Left renal cortex interstitium (tissue), 4 donors: Measurements from ENCODE around the gene DEFB115. TPM values are rescaled to one million over a fixed set of nuclear protein-coding genes. Genes with fewer than 3 reads are reported as not detected.
"Not testable (repeated sequence)": the region's sequence is repeated elsewhere in the genome, so short reads cannot be mapped to it uniquely, and the experiment has no call there.

Experiments
- DNase-seq, 4 donors: peaks; one replicate each; pipeline ENCODE4 v3.0.0-alpha.2; 2013; ENCODE audit warnings: low read depth in 4 of 4, low spot score in 2 of 4, missing footprints in 1 of 4
- polyA plus RNA-seq, 4 donors: library from polyadenylated mRNA; unstranded; fragments of 120-200 nt; gene quantifications; one replicate each; pipeline ENCODE4 v1.2.1, GENCODE V29; 2013; ENCODE audit not compliant: insufficient read length in 4 of 4

DEFB115 gene, protein sequence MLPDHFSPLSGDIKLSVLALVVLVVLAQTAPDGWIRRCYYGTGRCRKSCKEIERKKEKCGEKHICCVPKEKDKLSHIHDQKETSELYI
- not detected for polyA plus RNA-seq

DNA sequence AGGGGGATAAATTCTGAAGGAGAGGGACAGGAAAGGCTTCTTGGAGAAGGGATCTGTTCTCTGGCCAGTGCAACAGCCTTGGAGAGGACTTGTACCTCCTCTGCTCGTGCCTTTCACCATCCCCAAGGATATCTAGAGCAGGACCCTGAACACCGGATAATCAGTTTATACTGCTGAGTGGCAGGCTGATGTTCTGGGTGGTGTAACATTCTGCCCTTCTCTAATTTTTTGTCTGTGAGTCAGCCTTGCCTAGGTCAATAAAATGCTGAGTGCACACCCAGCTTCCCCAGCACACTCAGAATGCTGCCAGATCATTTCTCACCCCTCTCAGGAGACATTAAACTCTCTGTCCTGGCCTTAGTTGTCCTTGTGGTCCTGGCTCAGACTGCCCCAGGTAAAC lies at the start of gene DEFB115:
Gene DEFB115, plus strand, starts transcription at position 301 of the 400 bp plus-strand sequence. Its CDS starts 0 bp downstream, at position 301.
- DNase-seq = no peak

DNA sequence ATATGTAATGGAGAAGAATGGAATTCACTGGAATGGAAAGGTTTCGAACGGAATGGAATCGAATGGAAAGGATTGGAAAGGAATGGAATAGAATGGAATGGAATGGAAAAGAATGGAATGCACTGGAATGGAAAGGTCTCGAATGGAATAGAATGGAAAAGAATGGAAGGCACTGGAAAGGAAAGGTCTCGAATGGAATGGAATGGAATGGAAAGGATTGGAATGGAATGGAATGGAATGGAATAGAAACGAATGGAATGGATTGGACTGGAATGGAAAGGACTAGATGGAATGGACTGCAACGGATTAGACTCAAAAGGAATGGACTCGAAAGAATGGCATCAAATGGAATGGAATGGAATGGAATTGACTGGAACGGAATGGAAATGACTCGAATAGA lies 20.5 kb upstream of the DEFB115 start:
- DNase-seq = no peak

DNA sequence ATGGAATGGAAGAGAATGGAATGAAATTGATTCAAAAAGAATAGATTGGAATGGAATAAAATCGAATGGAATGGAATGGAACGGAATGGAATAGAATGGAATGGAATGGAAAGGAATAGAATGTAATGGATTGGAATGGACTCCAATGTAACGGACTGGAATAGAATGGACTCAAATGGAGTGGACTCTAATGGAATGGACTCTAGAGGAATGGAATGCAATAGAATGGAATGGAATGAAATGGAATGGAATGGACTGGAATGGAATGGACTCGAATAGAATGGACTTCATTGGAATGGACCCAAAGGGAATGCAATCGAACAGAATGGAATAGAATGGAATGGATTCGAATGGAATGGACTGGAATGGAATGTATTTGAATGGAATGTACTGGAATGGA lies 19.7 kb upstream of the DEFB115 start:
- DNase-seq = no peak

DNA sequence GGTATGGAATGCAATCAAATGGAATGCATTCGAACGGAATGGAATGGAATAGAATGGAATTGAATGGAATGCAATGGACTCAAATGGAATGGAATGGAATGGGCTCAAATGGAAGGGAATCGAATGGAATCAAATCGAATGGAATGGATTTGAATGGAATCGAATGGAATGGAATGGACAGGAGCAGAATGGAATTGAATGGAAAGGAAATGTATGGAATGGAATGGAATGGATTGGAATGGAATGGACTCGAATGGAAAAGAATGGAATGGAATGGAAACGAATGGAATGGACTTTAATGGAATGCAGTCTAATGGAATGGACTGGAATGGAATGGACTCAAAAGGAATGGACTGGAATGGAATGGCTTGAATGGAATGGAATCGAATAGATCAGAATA lies 18.3 kb upstream of the DEFB115 start:
- no peak for DNase-seq

DNA sequence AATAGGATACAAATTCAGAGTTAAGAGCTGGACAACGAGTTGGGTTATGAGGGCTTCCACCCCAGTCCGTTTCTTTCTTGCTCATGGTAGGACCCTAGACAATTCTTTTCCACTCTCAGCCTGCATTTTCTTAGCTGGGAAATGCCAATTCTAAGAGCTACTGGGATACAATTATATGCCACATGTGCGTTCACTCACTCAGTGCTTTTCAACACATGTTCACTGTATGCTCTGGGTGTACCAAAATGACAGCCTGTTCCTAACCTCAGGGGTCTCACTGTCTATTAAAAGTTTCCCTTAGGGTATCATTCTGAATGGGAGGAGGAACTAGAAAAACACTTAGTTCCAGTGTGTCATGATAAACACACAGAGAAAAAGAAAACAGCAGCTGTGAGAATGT lies 505 bp upstream of the DEFB115 start:
- no peak for DNase-seq

DNA sequence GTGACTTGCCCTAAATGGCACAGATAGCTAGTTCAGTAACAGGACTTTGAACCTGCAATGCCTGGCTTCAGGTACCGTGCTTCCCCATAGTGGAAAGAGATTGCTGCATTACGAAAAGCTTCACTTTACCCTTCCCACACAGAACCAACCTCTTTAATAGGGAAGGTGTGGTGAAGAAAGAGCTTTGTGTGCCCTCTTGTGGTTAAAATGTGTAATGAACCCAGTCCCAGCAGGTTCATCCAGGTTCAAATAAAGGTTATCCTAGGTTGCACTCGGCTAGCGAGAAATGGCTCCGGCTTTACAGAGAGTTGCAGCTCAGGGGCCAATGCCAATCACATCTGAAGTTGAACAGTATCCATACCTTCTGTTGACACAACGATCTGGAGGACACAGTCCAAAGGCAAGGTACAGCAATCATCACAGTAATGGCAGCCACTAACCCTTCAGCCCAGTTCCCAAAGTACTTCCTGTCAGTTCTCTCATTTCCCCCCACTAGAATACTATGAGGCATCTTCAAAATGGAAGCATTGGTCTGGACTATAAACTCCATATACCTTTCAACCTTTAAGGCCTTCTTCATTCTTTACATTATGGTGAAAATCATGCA lies 3.0 kb downstream of the DEFB115 start:
- no peak for DNase-seq

DNA sequence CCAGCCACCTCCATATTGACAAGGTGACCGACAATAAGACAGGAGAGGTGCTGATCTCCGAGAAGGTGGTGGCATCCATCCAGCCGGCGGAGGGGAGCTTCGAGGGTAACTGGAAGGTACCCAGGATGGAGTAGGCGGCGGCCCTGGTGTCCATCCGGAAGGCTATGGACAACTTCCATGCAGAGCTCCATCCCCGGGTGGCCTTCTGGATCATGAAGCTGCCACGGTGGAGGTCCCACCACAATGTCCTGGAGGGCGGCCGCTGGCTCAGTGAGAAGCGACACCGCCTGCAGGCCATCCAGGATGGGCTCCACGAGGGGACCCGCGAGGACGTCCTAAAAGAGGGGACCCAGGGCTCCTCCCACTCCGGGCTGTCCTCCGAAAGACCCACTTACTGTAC lies 17.0 kb downstream of the DEFB115 start:
- no peak for DNase-seq

DNA sequence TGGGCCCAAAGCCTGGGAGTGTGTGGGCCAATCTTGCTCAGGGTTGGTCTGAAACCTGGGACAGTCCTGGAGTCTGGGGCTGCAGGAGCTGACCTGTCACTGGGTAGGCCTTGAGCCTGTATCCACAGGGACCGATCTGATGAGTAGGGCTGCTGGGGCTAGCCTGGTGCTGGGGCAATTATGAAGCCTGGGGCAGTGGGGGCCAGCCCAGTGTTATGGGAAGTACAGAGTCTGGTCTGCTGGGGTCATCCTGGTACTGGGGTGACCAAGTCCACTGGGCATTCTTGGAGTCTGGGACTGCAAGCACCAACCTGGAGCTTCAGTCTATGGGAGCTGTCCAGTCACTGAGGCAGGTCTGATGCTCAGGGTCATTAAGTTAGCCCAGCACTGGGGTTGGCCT lies 20.7 kb downstream of the DEFB115 start:
- no peak for DNase-seq

DNA sequence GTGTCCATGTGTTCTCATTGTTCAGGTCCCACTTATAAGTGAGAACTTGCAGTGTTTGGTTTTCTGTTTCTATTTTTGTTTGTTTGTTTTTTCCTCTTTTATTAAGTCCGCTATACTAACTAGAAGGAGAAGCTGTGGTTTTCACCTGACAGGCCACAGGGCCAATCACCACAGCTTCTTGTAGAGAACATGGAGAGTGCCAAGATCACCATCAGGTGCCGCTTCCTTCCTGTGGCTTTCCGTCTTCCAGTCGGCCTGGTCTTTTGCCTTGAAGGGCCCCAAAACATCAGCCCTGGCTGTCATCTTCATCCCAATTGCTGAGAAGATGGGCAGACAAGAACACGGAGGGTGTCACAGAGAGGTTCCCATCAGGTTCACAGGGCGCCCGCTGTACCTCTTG lies 27.5 kb downstream of the DEFB115 start:
- DNase-seq = not testable (repeated sequence)

DNA sequence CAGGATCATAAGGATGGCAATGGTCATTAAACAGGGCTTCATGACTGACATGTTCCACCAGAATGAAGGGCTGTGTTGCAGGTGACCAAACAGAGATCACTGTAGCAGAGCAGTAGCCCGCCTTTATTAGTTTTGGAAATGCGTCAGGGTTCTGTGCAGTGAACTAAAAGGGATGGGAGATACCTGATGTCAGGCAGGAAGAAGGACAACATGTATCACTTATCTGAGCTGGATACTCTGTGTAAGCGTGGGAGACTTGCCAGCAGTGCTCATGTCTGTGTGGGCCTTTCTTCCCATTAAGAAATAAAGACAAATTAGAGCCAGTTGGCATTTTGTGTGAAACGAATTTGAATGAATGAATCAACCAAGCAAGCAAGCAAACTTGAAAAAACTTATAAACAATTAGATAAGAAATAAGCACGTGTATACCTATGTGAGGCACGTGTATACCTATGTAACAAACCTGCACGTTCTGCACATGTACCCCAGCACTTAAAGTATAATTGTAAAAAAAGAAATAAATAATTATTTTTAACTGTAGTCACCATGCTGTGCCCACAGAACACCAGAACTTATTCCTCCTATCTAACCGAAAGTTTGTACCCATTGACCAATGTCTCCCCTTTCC lies 51.2 kb downstream of the DEFB115 start, which contains the start of gene DEFB116:
Gene DEFB116, minus strand, starts transcription at position 51 of the 628 bp plus-strand sequence. Its CDS starts 0 bp downstream, at position 51.
- no peak for DNase-seq

Other genes with a start within 250 kb of the DEFB115 start
- gene DEFB116, start 50.9 kb downstream of the DEFB115 start, polyA plus RNA-seq = not detected
- not detected for gene DEFB118, start 110.9 kb downstream of the DEFB115 start, polyA plus RNA-seq
- not detected for gene DEFB119, start 132.9 kb downstream of the DEFB115 start, polyA plus RNA-seq
- gene DEFB121, start 148.6 kb downstream of the DEFB115 start, polyA plus RNA-seq = not detected
- gene DEFB123, start 183.0 kb downstream of the DEFB115 start, polyA plus RNA-seq = not detected
- under 1 TPM in 2 of 4 donors, not detected in 2; 0.19 to 0.37 TPM for gene DEFB124, start 217.5 kb downstream of the DEFB115 start, polyA plus RNA-seq
- under 1 TPM; 0.42 to 0.91 (median 0.69) TPM for gene REM1, start 217.6 kb downstream of the DEFB115 start, polyA plus RNA-seq